Adrenal gland (tissue), 5 donors: Measurements from ENCODE around the gene CETN3.

Experiments used
- POLR2A ChIP-seq, 2 donors: fragments of 450-650 bp; IDR thresholded peaks; one replicate each; pipeline ENCODE4 v1.6.1; 2017; ENCODE audit warnings: antibody characterized with exemption in 2 of 2, mild to moderate bottlenecking in 2 of 2, moderate library complexity in 1 of 2
- TF ChIP-seq, protein P1 (sequence below), 6 experiments: fragments of 450-650 bp in 4 of 6; fragments of 200-600 bp in 2 of 6; sonication (generic) in 1 of 6; IDR thresholded peaks; 1 replicate in 5 of 6; 2 replicates in 1 of 6; pipeline versions ENCODE4 v1.5.1 to v1.8.0; 2016 to 2021; ENCODE audit warnings: antibody characterized with exemption in 6 of 6, mild to moderate bottlenecking in 2 of 6, moderate library complexity in 1 of 6
- donor health status: DM: no; HTN: no; CAD: no.

DNA sequence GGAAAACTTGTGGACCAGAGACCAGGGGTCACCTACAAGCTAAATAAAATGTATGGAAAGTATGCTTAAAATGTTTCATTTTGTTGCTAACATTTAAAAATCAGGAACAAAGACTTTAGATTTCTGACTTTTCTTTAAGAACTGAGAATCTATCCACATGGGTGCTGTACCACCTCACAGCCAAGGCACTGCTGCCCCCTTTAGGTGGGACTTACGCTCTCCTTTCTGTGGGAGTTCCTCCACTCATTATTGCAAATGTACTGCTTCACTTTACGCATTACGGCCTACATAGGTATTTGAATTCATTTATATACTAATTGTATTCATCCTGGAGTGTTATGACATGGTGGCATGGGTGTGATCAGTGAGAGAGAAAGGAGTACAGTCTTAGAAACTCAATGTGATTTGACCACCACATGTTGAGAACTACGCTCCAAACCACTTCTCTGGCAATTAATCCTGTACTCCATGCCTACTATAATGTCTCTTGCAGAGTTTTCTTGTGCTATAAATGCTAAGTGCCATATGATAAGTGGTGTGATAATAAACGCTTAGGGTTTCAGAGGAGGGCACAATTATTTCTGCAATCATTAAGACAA, 24.7 kb upstream of the CETN3 start:
- TF ChIP-seq, protein P1, sequence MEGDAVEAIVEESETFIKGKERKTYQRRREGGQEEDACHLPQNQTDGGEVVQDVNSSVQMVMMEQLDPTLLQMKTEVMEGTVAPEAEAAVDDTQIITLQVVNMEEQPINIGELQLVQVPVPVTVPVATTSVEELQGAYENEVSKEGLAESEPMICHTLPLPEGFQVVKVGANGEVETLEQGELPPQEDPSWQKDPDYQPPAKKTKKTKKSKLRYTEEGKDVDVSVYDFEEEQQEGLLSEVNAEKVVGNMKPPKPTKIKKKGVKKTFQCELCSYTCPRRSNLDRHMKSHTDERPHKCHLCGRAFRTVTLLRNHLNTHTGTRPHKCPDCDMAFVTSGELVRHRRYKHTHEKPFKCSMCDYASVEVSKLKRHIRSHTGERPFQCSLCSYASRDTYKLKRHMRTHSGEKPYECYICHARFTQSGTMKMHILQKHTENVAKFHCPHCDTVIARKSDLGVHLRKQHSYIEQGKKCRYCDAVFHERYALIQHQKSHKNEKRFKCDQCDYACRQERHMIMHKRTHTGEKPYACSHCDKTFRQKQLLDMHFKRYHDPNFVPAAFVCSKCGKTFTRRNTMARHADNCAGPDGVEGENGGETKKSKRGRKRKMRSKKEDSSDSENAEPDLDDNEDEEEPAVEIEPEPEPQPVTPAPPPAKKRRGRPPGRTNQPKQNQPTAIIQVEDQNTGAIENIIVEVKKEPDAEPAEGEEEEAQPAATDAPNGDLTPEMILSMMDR (IDR thresholded peaks at IDR 0.05) = peak in 5 of 6 experiments; percentile 20 to 49 (median 28)
- no peak for TF ChIP-seq POLR2A (IDR thresholded peaks at IDR 0.05)
